HL-60 (cell line): ENCODE data around the gene LIMS2.

Source experiments
- DNase-seq, 2 experiments: peaks; one replicate each; pipeline ENCODE4 v3.0.0-alpha.2; 2010 to 2020; ENCODE audit warnings: low read depth in 1 of 2, low spot score in 1 of 2
- H3K27ac ChIP-seq: fragments of 250-450 bp; sonication (Bioruptor Pico); replicated peaks from 2 replicates; pipeline ENCODE4 v1.5.1; 2020; ENCODE audit warnings: mild to moderate bottlenecking, moderate library complexity
- H3K27me3 ChIP-seq: fragments of 250-450 bp; sonication (Bioruptor Pico); 2 replicates; pipeline ENCODE4 v1.5.1; 2021; ENCODE audit warnings: mild to moderate bottlenecking, moderate library complexity; ENCODE audit not compliant: insufficient read depth, poor library complexity, severe bottlenecking
- H3K4me3 ChIP-seq: replicated peaks from 2 replicates; pipeline ENCODE4 v1.5.1; 2011; ENCODE audit warnings: mild to moderate bottlenecking, control low read depth, low read length; ENCODE audit not compliant: insufficient read depth
- CTCF ChIP-seq: IDR thresholded peaks from one replicate; pipeline ENCODE4 v1.5.1; 2011; ENCODE audit warnings: low read length, control low read depth, inconsistent platforms; ENCODE audit not compliant: insufficient read depth
- GABPA ChIP-seq: IDR thresholded peaks from 2 replicates; pipeline ENCODE4 v1.6.1; 2012; ENCODE audit warnings: low read depth
- POLR2AphosphoS5 ChIP-seq: IDR thresholded peaks from 2 replicates; pipeline ENCODE4 v1.6.1; 2012; ENCODE audit warnings: low read depth
- REST ChIP-seq: IDR thresholded peaks from 2 replicates; pipeline ENCODE4 v1.6.1; 2012; ENCODE audit warnings: low read depth; ENCODE audit not compliant: insufficient replicate concordance
- SPI1 ChIP-seq: IDR thresholded peaks from 2 replicates; pipeline ENCODE4 v1.6.1; 2012; ENCODE audit warnings: low read depth, mild to moderate bottlenecking, borderline replicate concordance

The LIMS2 gene

GRCh38 chr2:127618551-127619202, 56.7 kb downstream of the LIMS2 start:
- Histone ChIP-seq H3K27ac (no peak overlapping the region), H3K27me3 (no peaks in the 10 kb centered on the region), H3K4me3 (no peak overlapping the region)
- TF ChIP-seq REST (no peak), POLR2AphosphoS5 (no peak)
- no peak for DNase-seq

GRCh38 chr2:127615511-127616166, 59.7 kb downstream of the LIMS2 start:
- Histone ChIP-seq H3K27me3 (no peaks in the 10 kb centered on the region), H3K4me3 (no peak overlapping the region), H3K27ac (no peak overlapping the region)
- no peak for TF ChIP-seq GABPA
- TF ChIP-seq SPI1, result no peak
- no peak for TF ChIP-seq REST
- no peak for TF ChIP-seq CTCF
- TF ChIP-seq POLR2AphosphoS5, result no peak
- no peak for DNase-seq

GRCh38 chr2:127614731-127615130, 60.6 kb downstream of the LIMS2 start:
- Histone ChIP-seq H3K4me3 (no peak overlapping the region), H3K27me3 (no peaks in the 10 kb centered on the region), H3K27ac (no peak overlapping the region)
- DNase-seq, result no peak
- no peak for TF ChIP-seq CTCF
- TF ChIP-seq REST, result no peak
- TF ChIP-seq POLR2AphosphoS5, result no peak
- TF ChIP-seq SPI1, result no peak
- no peak for TF ChIP-seq GABPA
